Measurements from ENCODE around the gene IL1RAPL2. TPM values are rescaled to one million over a fixed set of nuclear protein-coding genes. Genes with fewer than 3 reads are reported as not detected.

The IL1RAPL2 gene
- total RNA-seq, 1 donor from 2014 or later, result not detected

DNA sequence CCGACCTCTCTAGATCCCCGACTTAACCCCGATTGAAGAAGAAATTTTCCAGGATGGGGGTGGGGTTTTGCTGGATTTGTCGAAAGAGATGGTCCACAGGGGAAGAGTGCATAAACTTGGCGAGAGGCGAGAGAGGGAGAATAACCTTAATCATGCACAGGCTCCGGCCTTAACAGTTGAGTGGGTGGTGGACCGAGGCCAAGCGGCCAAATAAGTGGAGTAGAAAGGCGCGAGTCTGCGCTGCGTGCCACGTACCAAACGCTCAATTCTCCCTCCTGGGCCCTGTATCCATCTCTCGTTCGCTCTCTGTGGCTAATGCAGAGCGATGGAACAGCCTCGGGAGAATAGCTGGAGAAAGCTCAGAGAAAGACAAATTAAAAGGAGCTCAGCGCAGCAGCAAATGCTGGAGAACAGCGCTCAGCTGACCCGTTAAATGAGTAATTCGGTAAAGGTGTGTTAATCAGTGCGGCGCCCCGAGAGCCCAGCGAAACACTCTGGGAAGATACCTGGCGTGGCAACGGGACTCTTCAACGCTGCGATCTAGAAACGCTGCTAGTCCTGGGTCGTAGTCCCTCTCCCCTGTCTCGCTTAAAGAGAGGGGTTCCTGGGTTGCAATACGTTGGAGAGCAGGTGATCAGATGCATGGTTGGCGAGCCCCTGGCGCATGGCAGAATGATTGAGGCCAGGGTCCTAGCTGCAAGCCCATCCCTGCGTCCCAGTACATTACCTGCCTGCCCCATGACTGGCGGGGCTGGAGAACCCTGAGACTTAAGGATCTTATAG lies 887 bp upstream of the IL1RAPL2 start:
- TF ChIP-seq CTCF (IDR thresholded peaks at IDR 0.05; ENCODE audit: insufficient read depth, low read length, poor library complexity, severe bottlenecking), result no peak
- H3K27me3 ChIP-seq (ENCODE audit: control insufficient read depth, insufficient read depth, low read length), result peaks cover 41% of the 10 kb centered on the region
- H3K4me3 ChIP-seq (ENCODE audit: low read depth, low read length), result no peak overlapping the region
- no peak for DNase-seq (ENCODE audit: low read depth)
- no peaks in the 10 kb centered on the region for H3K36me3 ChIP-seq (ENCODE audit: control insufficient read depth, insufficient read depth, low read length)

GRCh38 chrX:104566681-104567501 lies 892 bp downstream of the IL1RAPL2 start:
- H3K27me3 ChIP-seq (ENCODE audit: control insufficient read depth, insufficient read depth, low read length), result peaks cover 41% of the 10 kb centered on the region
- H3K4me3 ChIP-seq (ENCODE audit: low read depth, low read length), result no peak overlapping the region
- DNase-seq (ENCODE audit: low read depth), result no peak
- no peak for TF ChIP-seq CTCF (IDR thresholded peaks at IDR 0.05; ENCODE audit: insufficient read depth, low read length, poor library complexity, severe bottlenecking)
- H3K36me3 ChIP-seq (ENCODE audit: control insufficient read depth, insufficient read depth, low read length), result no peaks in the 10 kb centered on the region

DNA sequence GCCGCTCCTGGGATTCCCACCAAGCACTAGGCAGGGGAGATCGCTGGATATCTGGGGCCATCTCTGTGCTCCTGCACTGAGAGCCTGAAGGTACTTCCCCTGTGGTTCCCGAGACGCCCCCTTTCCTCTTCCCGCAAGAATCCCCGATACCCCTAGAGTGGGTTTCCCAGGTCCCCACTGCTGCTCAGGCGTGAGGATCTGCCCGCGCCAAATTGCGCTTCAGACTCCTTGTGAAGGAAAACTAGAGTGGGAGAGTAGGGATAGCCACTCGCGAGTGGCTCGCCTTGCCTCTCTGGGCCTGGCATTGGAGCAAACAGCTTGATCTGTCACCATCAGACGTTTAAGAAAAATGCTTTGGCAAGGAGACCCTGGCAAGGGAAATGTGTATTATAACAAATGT lies 1.5 kb downstream of the IL1RAPL2 start:
- DNase-seq (ENCODE audit: low read depth), result no peak
- no peak for TF ChIP-seq CTCF (IDR thresholded peaks at IDR 0.05; ENCODE audit: insufficient read depth, low read length, poor library complexity, severe bottlenecking)
- peaks cover 41% of the 10 kb centered on the region for H3K27me3 ChIP-seq (ENCODE audit: control insufficient read depth, insufficient read depth, low read length)
- H3K36me3 ChIP-seq (ENCODE audit: control insufficient read depth, insufficient read depth, low read length), result no peaks in the 10 kb centered on the region
- H3K4me3 ChIP-seq (ENCODE audit: low read depth, low read length), result no peak overlapping the region

DNA sequence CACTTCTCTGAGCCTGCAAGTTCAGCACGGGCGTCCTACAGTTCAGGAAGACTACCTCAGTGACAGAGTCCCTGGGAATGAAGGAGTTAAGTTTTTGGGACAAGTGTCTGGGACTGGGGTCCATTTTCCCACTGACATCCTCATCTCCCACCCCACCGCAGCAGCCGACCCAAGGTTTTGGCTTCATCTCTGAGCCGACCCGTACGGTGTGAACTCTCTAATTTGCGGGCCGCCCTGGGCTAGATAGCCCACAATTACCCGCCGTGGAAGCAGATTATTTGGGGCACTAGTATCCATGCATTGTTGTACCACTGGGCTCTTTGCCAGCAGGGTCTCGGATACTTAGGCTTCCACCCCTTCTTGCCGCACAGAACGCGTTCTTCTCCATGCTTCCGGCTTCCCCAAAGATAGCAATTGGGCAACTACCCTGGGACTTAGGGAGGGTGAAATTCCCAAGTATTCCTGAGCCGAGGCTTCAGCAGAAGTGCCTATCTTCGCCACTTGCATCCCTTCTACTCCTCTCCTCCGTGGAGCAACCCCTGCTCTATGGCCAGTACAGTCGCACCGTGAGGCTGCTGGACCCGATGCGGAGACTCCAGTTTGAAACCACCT lies 2.4 kb downstream of the IL1RAPL2 start:
- Histone ChIP-seq H3K27me3 (ENCODE audit: control insufficient read depth, insufficient read depth, low read length) (peaks cover 41% of the 10 kb centered on the region), H3K36me3 (ENCODE audit: control insufficient read depth, insufficient read depth, low read length) (no peaks in the 10 kb centered on the region), H3K4me3 (ENCODE audit: low read depth, low read length) (no peak overlapping the region)
- DNase-seq (ENCODE audit: low read depth), result no peak
- TF ChIP-seq CTCF (IDR thresholded peaks at IDR 0.05; ENCODE audit: insufficient read depth, low read length, poor library complexity, severe bottlenecking), result no peak

GRCh38 chrX:104618106-104618895 lies 52.3 kb downstream of the IL1RAPL2 start:
- no peak for TF ChIP-seq CTCF (IDR thresholded peaks at IDR 0.05; ENCODE audit: insufficient read depth, low read length, poor library complexity, severe bottlenecking)
- no peak overlapping the region for H3K4me3 ChIP-seq (ENCODE audit: low read depth, low read length)
- DNase-seq (ENCODE audit: low read depth), result no peak

More at GRCh38 chrX:104618106-104618895, 52.3 kb downstream of the IL1RAPL2 start:
- H3K27me3 ChIP-seq (ENCODE audit: control insufficient read depth, insufficient read depth, low read length), result no peaks in the 10 kb centered on the region
- no peaks in the 10 kb centered on the region for H3K36me3 ChIP-seq (ENCODE audit: control insufficient read depth, insufficient read depth, low read length)

Measured in kidney epithelial cell (primary cell).